Endodermal cell (in vitro differentiated cells): ENCODE results near the gene NAIF1. TPM values are rescaled to one million over a fixed set of nuclear protein-coding genes. Genes with fewer than 3 reads are reported as not detected.
A peak's percentile ranks its signal among the peaks of the same experiment; 100 is the strongest.

Experiments used
- DNase-seq: peaks from one replicate; pipeline ENCODE4 v3.0.0-alpha.2; 2017
- H3K27ac ChIP-seq: 2 replicates; pipeline ENCODE4 v1.5.1; 2013; ENCODE audit warnings: mild to moderate bottlenecking, low read depth, low read length, moderate library complexity
- H3K27me3 ChIP-seq: 2 replicates; pipeline ENCODE4 v1.6.1; 2013; ENCODE audit warnings: mild to moderate bottlenecking, low read length, moderate library complexity; ENCODE audit not compliant: insufficient read depth, control insufficient read depth, poor library complexity, severe bottlenecking
- H3K36me3 ChIP-seq: 2 replicates; pipeline ENCODE4 v1.7.0; 2013; ENCODE audit warnings: mild to moderate bottlenecking, low read length, moderate library complexity; ENCODE audit not compliant: control insufficient read depth, insufficient read depth
- H3K4me1 ChIP-seq: one replicate; pipeline ENCODE4 v1.7.0; 2013; ENCODE audit warnings: low read length; ENCODE audit not compliant: control insufficient read depth, insufficient read depth
- H3K4me3 ChIP-seq: 2 replicates; pipeline ENCODE4 v1.5.1; 2013; ENCODE audit warnings: mild to moderate bottlenecking, low read length, moderate library complexity
- H3K9ac ChIP-seq: 2 replicates; pipeline ENCODE4 v1.6.1; 2013; ENCODE audit warnings: mild to moderate bottlenecking, low read length, moderate library complexity; ENCODE audit not compliant: poor library complexity, severe bottlenecking; ENCODE audit errors: extremely low read depth
- H3K9me3 ChIP-seq: 2 replicates; pipeline ENCODE4 v1.6.1; 2013; ENCODE audit warnings: mild to moderate bottlenecking, low read length, moderate library complexity; ENCODE audit not compliant: control insufficient read depth
- H3K27ac Mint-ChIP-seq: 2 replicates; pipeline ENCODE4 v1.8.0; 2020; ENCODE audit warnings: mixed read lengths
- H3K27me3 Mint-ChIP-seq: 2 replicates; pipeline ENCODE4 v1.8.0; 2021; ENCODE audit warnings: mild to moderate bottlenecking, mixed read lengths; ENCODE audit not compliant: insufficient read depth
- H3K36me3 Mint-ChIP-seq: 2 replicates; pipeline ENCODE4 v1.8.0; 2020; ENCODE audit warnings: low read depth, mixed read lengths
- H3K4me1 Mint-ChIP-seq: 2 replicates; pipeline ENCODE4 v1.8.0; 2020; ENCODE audit warnings: mixed read lengths
- H3K4me3 Mint-ChIP-seq: 2 replicates; pipeline ENCODE4 v1.8.0; 2020; ENCODE audit warnings: mild to moderate bottlenecking, moderate library complexity, mixed read lengths
- H3K9me3 Mint-ChIP-seq: 2 replicates; pipeline ENCODE4 v1.8.0; 2020; ENCODE audit warnings: mild to moderate bottlenecking, mixed read lengths
- WGBS, 2 experiments: methylation state at CpG; one replicate each; pipeline versions ENCODE4 v1.1.5 to v1.1.7; 2013; ENCODE audit warnings: missing lambda C conversion rate in 2 of 2, mixed read lengths in 1 of 2; ENCODE audit not compliant: insufficient coverage in 1 of 2, insufficient read length in 1 of 2; 5-methylcytosine and 5-hydroxymethylcytosine counted together
- total RNA-seq, 2 donors: library from RNA; stranded (reverse); fragmentation: NEBNext Ultra II Directional in 1 of 2; extraction: Animal tissue kit (Norgen Biotek cat#: 25700) in 1 of 2; gene quantifications; 2 replicates in 1 of 2; 3 replicates in 1 of 2; pipeline ENCODE4 v1.2.1, GENCODE V29; 2021
- TF ChIP-seq, protein P1 (sequence below): fragments of 200-600 bp; sonication (generic); conservative IDR thresholded peaks from 2 replicates; pipeline ENCODE4 v1.5.0; 2021; ENCODE audit warnings: antibody characterized with exemption, mild to moderate bottlenecking

Gene NAIF1
- total RNA-seq, 2 donors from 2014 or later: 6.2 to 6.6 TPM

DNA sequence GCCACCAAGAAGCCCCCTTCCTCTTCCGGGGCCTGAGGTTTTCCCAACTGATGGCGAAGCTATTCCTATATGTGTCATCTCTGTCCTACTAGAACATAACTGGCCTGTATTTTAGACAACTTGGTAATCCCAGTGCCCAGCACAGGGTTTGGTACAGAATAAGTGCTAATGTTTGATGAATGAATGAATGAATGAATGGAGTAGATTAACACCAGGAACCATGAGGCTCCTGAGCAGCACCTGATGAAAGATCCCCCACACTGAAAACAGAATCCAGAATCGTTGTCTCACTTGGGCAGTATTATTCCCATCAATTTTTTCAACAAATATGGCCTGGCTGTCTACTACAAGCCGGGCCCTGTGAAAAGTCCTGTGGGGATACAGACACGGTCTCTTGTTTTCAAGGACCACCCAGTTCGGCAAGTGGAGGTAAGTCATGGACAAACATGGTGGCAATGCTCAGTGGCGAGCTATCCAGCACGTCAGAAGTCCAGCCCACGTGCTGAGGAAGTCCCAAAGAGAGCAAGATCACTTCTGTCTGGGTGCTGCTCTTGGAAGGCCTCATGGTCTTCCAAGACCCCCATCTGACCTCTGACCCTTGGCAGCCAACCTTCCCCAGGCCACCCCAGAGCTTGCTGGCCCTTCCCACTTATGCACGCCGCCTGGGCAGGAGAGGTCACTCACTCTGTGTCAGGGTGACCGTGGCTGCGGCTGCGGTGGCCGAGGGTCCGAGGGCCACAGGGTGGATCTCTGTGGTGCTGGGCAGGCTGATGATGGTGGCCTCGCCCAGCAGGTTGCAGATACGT, 1.0 kb downstream of the NAIF1 start:
- H3K9me3 ChIP-seq: no peaks in the 10 kb centered on the region
- Mint-ChIP-seq H3K27me3 (no peaks in the 10 kb centered on the region), H3K4me1 (peaks cover 19% of the 10 kb centered on the region), H3K4me3 (no peak overlapping the region), H3K27ac (no peak overlapping the region), H3K36me3 (peaks cover 5% of the 10 kb centered on the region), H3K9me3 (no peaks in the 10 kb centered on the region)
- TF ChIP-seq, protein P1, sequence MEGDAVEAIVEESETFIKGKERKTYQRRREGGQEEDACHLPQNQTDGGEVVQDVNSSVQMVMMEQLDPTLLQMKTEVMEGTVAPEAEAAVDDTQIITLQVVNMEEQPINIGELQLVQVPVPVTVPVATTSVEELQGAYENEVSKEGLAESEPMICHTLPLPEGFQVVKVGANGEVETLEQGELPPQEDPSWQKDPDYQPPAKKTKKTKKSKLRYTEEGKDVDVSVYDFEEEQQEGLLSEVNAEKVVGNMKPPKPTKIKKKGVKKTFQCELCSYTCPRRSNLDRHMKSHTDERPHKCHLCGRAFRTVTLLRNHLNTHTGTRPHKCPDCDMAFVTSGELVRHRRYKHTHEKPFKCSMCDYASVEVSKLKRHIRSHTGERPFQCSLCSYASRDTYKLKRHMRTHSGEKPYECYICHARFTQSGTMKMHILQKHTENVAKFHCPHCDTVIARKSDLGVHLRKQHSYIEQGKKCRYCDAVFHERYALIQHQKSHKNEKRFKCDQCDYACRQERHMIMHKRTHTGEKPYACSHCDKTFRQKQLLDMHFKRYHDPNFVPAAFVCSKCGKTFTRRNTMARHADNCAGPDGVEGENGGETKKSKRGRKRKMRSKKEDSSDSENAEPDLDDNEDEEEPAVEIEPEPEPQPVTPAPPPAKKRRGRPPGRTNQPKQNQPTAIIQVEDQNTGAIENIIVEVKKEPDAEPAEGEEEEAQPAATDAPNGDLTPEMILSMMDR: no peak
- H3K4me1 ChIP-seq: no peaks in the 10 kb centered on the region
- H3K27ac ChIP-seq: no peak overlapping the region
- peak overlapping the region; percentile 71 for H3K4me3 ChIP-seq
- DNase-seq: no peak
- H3K9ac ChIP-seq: no peak overlapping the region
- no peaks in the 10 kb centered on the region for H3K36me3 ChIP-seq
- WGBS, 2 experiments: 93 to 95% methylated on average over 14 to 18 of the region's 18 CpGs
- H3K27me3 ChIP-seq: no peaks in the 10 kb centered on the region

DNA sequence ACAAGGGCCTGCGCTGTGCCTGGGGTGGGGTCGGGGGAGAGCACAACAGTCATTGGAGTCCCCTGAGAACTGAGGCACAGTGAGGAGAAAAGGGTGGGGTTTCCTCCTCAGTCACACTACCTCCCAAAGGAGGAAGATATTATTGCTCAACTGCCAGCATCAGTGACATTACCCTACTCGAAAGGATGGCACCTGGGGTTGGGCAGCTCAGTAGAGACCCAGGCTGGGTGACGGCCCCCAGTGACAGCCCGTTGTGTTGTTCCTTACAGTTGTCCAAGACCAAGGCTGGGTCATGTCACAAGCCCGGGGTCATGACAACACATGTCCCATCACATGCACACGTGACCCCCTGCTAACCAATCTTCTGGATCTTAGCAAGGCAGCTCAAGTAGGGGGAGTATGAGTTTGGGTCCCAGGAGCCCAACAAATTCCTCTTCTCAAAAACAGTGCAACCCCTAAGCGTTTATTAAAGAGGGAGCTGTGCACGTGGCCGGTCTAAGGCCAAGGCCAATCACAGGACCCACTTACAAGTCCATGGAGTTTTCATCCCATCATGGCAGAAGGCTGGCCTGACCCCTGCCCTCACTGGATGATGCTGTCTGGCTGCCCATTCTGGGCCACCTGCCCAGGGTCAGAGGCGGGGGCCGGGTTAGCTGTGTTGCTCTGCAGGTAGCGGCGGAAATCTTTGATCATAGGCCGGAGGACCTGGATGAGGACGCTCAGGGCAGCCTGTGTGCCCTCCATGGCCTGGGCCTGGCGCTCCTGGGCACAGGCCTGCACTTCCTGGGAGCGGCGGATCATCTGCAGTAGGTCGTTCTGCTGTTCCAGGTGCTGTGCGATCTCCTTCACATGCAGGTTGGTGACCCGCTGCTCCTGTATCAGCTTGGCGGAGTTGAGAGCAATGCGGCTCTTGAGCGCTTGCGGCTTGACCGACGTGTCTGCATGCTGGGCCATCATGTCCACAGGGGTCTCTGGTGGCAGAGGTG, 4.0 kb downstream of the NAIF1 start:
- H3K4me1 ChIP-seq: no peaks in the 10 kb centered on the region
- peaks cover 12% of the 10 kb centered on the region for H3K4me1 Mint-ChIP-seq
- no peak overlapping the region for H3K27ac Mint-ChIP-seq
- H3K9ac ChIP-seq: no peak overlapping the region
- TF ChIP-seq, protein P1: no peak
- H3K36me3 Mint-ChIP-seq: peaks cover 6% of the 10 kb centered on the region
- H3K4me3 Mint-ChIP-seq: no peak overlapping the region
- H3K9me3 Mint-ChIP-seq: no peaks in the 10 kb centered on the region
- no peaks in the 10 kb centered on the region for H3K9me3 ChIP-seq
- H3K27me3 Mint-ChIP-seq: no peaks in the 10 kb centered on the region
- WGBS, 2 experiments: 92 to 95% methylated on average over 16 to 28 of the region's 28 CpGs
- no peaks in the 10 kb centered on the region for H3K27me3 ChIP-seq
- H3K36me3 ChIP-seq: no peaks in the 10 kb centered on the region
- DNase-seq: no peak
- no peak overlapping the region for H3K27ac ChIP-seq
- no peak overlapping the region for H3K4me3 ChIP-seq

DNA sequence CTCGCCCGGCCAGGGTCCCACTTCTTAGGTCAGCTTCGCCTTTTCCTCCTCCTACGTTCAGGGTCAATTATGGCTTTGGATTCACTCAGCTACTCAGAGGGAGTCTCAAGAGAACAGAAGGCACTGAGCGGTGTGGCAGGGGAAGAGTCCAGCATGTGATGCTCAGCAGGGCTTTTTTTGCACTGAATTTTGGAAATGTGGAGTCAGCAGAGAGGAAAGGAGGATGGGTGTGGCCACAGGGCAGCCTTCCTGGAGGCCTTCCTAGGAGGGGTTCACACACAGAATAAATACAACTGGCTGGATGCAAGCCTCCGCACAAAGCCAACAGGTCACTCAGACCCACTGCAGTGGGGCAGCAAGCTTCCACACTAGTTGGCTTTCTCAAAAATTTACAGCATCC, 4.8 kb downstream of the NAIF1 start:
- Histone ChIP-seq H3K27me3 (no peaks in the 10 kb centered on the region), H3K9ac (no peak overlapping the region), H3K36me3 (no peaks in the 10 kb centered on the region), H3K4me1 (peaks cover 9% of the 10 kb centered on the region), H3K27ac (no peak overlapping the region), H3K9me3 (no peaks in the 10 kb centered on the region), H3K4me3 (no peak overlapping the region)
- no peak for DNase-seq
- H3K27ac Mint-ChIP-seq: no peak overlapping the region
- peaks cover 21% of the 10 kb centered on the region for H3K4me1 Mint-ChIP-seq
- TF ChIP-seq, protein P1: no peak
- no peaks in the 10 kb centered on the region for H3K27me3 Mint-ChIP-seq
- H3K36me3 Mint-ChIP-seq: peaks cover 6% of the 10 kb centered on the region
- 63 to 79% methylated on average over 3 to 6 of the region's 6 CpGs for WGBS, 2 experiments
- no peak overlapping the region for H3K4me3 Mint-ChIP-seq
- H3K9me3 Mint-ChIP-seq: no peaks in the 10 kb centered on the region
